ENCODE measurements around the gene AKNA. TPM values are rescaled to one million over a fixed set of nuclear protein-coding genes. Genes with fewer than 3 reads are reported as not detected.

Gene AKNA
- total RNA-seq, 4 donors from 2014 or later: 8.8 to 24.3 (median 19.0) TPM

GRCh38 chr9:114378883-114379282 lies 8.9 kb downstream of the AKNA start:
- ATAC-seq: no peak
- no peak overlapping the region for H3K27ac ChIP-seq
- peaks cover 0 to 33% (median 16%) of the 10 kb centered on the region in 3 donors for H3K4me1 ChIP-seq
- H3K4me3 ChIP-seq: no peak overlapping the region
- TF ChIP-seq EP300 (IDR thresholded peaks at IDR 0.05): no peak
- TF ChIP-seq POLR2A (IDR thresholded peaks at IDR 0.05): no peak
- TF ChIP-seq POLR2AphosphoS5 (IDR thresholded peaks at IDR 0.05): no peak
- TF ChIP-seq CTCF (IDR thresholded peaks at IDR 0.05): no peak
- WGBS, 2 donors (ENCODE audit: low coverage in 1 of 2): 100% methylated on average over 2 to 3 of the region's 5 CpGs
- H3K9me3 ChIP-seq: no peaks in the 10 kb centered on the region
- no peaks in the 10 kb centered on the region for H3K27me3 ChIP-seq
- H3K36me3 ChIP-seq: peaks cover 0 to 63% of the 10 kb centered on the region in 2 donors

GRCh38 chr9:114378016-114378415 lies 9.8 kb downstream of the AKNA start:
- TF ChIP-seq POLR2A (IDR thresholded peaks at IDR 0.05): no peak
- TF ChIP-seq EP300 (IDR thresholded peaks at IDR 0.05): no peak
- ATAC-seq: no peak
- H3K27me3 ChIP-seq: no peaks in the 10 kb centered on the region
- no peak overlapping the region for H3K4me3 ChIP-seq
- peaks cover 0 to 27% (median 8%) of the 10 kb centered on the region in 3 donors for H3K4me1 ChIP-seq
- no peaks in the 10 kb centered on the region for H3K9me3 ChIP-seq
- H3K27ac ChIP-seq: no peak overlapping the region
- H3K36me3 ChIP-seq: peaks cover 0 to 68% of the 10 kb centered on the region in 2 donors
- WGBS, 2 donors (ENCODE audit: low coverage in 1 of 2): 85 to 90% methylated on average over 4 to 8 of the region's 8 CpGs

GRCh38 chr9:114376586-114377445 lies 11.0 kb downstream of the AKNA start:
- Histone ChIP-seq H3K27me3 (no peaks in the 10 kb centered on the region), H3K9me3 (no peaks in the 10 kb centered on the region), H3K36me3 (peaks cover 0 to 73% of the 10 kb centered on the region in 2 donors), H3K27ac (no peak overlapping the region), H3K4me1 (peaks cover 0 to 27% (median 4%) of the 10 kb centered on the region in 3 donors), H3K4me3 (no peak overlapping the region)
- 89 to 100% methylated on average over 1 to 3 of the region's 19 CpGs for WGBS, 2 donors (ENCODE audit: low coverage in 1 of 2)
- no peak for ATAC-seq
- TF ChIP-seq POLR2AphosphoS5 (IDR thresholded peaks at IDR 0.05) (no peak), CTCF (IDR thresholded peaks at IDR 0.05) (no peak), EP300 (IDR thresholded peaks at IDR 0.05) (no peak), POLR2A (IDR thresholded peaks at IDR 0.05) (no peak)

- H3K4me1 ChIP-seq: peaks cover 0 to 39% (median 4%) of the 10 kb centered on the region in 3 donors
- WGBS, 2 donors (ENCODE audit: low coverage in 1 of 2): 80 to 84% methylated on average over 8 to 9 of the region's 9 CpGs
- ATAC-seq: no peak
Observed at GRCh38 chr9:114375386-114376175, 12.2 kb downstream of the AKNA start.

GRCh38 chr9:114374936-114375335 lies 12.8 kb downstream of the AKNA start:
- no peak overlapping the region for H3K27ac ChIP-seq
- 82 to 90% methylated on average over 7 to 8 of the region's 9 CpGs for WGBS, 2 donors (ENCODE audit: low coverage in 1 of 2)
- ATAC-seq: no peak
- H3K9me3 ChIP-seq: no peaks in the 10 kb centered on the region
- peaks cover 0 to 43% (median 4%) of the 10 kb centered on the region in 3 donors for H3K4me1 ChIP-seq
- H3K4me3 ChIP-seq: no peak overlapping the region
- H3K27me3 ChIP-seq: no peaks in the 10 kb centered on the region
- TF ChIP-seq POLR2A (IDR thresholded peaks at IDR 0.05) (no peak), EP300 (IDR thresholded peaks at IDR 0.05) (no peak), CTCF (IDR thresholded peaks at IDR 0.05) (no peak)
- H3K36me3 ChIP-seq: peaks cover 0 to 71% of the 10 kb centered on the region in 2 donors

More at GRCh38 chr9:114375386-114376175, 12.2 kb downstream of the AKNA start:
- Histone ChIP-seq H3K4me3 (no peak overlapping the region), H3K27me3 (no peaks in the 10 kb centered on the region), H3K36me3 (peaks cover 0 to 71% of the 10 kb centered on the region in 2 donors), H3K27ac (no peak overlapping the region), H3K9me3 (no peaks in the 10 kb centered on the region)
- TF ChIP-seq EP300 (IDR thresholded peaks at IDR 0.05): no peak
